HG03571 (cell line): Measurements from ENCODE around the gene B4GALNT3.
"Not testable (repeated sequence)": the region's sequence is repeated elsewhere in the genome, so short reads cannot be mapped to it uniquely, and the experiment has no call there.

Experiments
- ATAC-seq: cut with Tn5 transposase; IDR thresholded peaks from one replicate; pipeline ENCODE4 v1.9.1; 2021; ENCODE audit not compliant: unreplicated experiment

B4GALNT3 gene

DNA sequence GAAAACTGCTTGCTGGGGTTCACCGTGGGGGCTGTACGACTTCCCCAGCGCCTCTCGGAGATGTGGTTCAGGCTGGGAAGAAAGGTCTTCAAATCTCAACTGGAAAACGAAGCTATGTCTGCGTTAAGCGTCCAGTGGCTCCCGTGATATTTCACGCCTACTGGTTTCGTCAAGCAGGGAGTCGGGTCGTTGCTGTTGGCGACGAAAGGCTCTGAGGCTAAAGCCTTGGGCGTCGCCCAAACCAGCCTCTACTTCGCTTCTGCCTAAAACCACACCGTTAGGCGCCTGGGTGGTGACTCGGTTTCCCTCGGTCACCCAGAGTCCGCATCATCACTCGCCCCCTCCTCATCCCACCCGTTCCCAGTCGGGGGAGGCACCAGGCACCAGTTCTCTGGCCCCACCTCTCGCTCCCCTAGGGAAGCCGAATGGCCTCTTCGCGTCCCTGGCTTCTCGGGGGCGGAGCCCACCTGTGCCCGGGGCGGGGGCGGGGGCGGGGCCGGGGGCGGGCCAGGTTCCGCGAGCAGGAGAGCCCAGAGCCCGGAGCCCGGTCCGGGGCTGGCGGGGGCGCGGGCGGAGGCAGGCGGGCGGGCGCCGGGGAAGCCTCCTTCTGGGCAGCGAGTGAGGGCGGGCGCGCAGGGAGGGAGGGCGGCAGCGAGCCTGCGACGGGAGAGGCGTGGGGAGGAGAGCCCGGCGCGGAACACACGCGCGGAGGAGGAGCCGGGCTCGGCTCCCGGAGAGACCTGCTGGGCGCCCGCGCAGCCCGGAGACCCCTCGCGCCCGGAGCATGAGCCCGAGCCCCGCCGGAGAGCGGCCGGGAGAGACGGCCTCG is at the start of gene B4GALNT3:
TSS of gene B4GALNT3 (plus strand) at position 510 of the 829 bp plus-strand sequence. CDS start 438 bp downstream, outside the sequence.
- ATAC-seq: no peak

DNA sequence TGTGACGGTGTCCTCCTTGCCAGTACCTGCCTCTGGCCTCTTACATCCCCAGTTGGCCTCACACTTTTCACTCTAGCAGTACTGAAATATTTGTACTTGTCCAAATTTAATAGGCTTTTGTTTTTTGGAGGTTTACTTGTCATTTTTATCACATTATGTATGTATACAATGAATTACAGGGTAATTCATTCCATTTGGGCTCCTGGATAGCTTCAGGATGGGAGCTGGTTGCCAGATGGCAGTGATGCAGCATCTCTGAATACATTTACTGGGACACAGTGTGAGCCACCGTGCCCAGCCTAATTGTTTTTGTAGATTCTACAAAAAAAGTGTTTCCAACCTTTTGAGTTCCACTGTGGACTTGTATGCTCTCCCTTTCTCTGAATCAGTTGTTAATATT is 44.9 kb upstream of the B4GALNT3 start:
- ATAC-seq: no peak

DNA sequence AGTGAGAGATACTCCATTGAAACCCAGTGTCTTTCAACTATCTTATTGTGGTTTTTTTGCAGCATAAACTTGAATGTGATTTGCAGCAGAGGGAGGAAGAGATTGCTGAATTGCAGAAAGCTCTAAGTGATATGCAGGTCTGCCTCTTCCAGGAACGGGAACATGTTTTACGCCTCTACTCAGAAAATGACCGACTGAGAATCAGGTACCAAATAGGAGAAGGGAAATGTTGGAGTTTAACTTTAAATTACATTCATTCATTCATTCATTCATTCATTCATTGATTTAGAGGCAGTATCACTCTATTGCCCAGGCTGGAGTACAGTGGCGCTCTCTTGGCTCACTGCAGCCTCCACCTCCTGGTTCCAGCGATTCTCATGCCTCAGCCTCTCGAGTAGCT is 41.3 kb upstream of the B4GALNT3 start:
- no peak for ATAC-seq

DNA sequence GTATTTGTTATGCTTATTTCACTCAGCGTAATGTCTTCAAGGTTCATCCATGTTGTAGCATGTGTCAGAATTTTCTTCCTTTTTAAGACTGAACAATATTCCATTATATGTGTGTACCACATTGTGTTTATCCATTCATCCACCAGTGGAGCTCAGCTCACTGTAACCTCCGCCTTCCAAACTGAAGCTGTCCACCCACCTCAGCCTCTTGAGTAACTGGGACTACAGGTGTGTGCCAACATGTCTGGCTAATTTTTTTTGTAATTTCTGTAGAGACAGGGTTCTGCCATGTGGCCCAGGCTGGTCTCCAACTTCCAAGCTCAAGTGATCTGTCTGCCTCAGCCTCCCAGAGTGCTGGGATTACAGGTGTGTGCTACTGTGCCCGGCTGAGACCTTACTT is 37.2 kb upstream of the B4GALNT3 start:
- ATAC-seq: no peak

DNA sequence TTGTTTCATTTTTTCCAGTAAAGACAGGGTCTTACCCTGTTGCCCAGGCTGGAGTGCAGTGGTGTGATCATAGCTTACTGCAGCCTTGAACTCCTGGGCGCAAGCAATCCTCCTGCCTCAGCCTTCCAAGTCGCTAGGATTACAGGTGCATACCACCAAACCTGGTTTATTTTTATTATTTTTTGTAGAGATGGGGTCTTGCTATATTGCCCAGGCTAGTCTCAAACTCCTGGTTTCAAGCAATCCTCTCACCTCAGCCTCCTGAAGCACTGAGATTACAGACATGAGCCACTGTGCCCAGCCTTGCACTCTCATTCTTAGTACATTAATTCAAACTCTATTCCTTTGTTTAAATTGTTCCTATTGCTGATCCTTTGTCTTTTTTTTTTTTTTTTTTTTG is 24.0 kb upstream of the B4GALNT3 start:
- ATAC-seq: not testable (repeated sequence)

DNA sequence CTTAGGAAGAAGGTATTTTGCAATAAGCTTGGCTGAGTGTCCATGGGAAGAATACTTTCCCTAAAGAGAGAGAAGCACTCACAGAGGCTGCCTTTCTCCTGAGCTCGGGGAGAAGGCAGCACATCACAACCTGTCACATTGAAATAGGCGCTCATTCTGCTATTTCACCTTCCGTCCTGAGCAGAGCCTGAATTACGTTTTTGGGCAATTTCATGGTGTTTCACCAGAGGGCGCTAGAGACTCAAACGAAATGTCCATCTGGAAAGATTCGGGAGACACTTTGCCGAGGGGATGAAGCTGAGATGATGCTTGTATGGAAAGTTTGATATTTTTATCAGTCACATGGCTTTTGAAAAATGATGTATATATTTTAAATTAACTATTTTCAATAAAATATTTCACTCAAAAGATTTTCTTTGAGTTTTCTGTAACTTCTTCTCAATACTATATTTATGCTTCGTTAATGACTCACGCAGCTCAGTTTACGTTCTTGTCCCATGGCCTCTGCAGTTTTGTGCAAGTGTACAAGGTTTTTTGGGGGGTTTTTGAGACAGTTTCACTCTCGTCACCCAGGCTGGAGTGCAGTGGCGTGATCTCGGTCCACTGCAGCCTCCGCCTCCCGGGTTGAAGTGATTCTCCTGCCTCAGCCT is 17.4 kb upstream of the B4GALNT3 start:
- ATAC-seq: no peak

DNA sequence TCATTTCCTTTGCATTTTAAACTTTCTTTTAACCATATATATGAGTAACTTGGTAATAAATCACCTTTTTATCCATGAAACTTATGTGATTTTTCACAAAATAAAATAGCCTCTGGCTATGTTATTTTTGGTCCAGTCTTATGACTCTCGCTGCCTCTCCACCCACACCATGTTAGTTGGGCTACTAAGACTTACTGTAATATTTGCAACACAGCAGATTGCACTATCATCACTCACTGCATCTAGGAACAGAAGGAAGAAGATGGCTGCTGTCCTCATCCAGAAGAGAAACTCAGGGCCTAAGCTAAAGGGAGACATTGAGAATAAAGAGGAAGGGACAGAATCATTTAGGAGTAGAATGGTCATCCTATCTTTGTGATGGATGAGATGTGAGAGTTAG is 12.6 kb upstream of the B4GALNT3 start:
- no peak for ATAC-seq

DNA sequence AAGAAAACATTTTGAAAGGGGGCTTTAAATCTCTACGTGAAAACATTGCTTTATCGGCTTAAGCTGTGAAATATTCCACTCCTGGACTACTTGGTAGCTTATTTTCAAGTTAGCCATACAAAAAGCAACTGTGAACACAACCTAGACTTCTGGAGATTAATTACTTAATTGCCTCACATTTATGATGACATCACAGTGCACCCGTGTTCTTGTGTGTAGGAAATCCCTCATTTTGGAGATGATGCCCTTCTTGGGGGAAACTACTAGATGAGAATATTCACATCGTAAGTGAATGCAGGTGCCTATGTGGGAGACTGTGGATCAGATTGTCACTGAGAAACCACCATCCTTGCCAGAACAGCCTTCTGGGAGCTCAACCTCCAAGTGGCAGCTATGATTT is 10.5 kb upstream of the B4GALNT3 start:
- no peak for ATAC-seq

DNA sequence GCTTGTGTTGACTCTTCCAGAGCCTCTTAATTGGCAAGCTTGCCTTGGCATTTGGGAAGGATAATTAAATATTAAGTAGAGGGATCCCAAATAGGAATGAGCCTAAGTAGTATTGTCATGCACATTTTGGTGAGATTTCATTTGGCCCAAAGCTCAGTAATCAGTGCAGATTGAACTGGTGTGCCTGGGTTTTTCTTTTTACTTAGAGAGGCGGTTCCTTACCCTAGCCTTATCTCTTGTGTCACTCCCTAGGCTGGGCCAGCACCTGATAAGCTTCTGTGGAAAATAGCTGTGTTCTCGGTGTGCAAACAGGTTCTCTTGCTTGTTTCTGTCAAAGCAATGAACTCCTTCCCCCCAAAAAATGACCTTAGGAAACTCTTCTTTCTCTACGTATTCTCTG is 9.3 kb upstream of the B4GALNT3 start:
- no peak for ATAC-seq

DNA sequence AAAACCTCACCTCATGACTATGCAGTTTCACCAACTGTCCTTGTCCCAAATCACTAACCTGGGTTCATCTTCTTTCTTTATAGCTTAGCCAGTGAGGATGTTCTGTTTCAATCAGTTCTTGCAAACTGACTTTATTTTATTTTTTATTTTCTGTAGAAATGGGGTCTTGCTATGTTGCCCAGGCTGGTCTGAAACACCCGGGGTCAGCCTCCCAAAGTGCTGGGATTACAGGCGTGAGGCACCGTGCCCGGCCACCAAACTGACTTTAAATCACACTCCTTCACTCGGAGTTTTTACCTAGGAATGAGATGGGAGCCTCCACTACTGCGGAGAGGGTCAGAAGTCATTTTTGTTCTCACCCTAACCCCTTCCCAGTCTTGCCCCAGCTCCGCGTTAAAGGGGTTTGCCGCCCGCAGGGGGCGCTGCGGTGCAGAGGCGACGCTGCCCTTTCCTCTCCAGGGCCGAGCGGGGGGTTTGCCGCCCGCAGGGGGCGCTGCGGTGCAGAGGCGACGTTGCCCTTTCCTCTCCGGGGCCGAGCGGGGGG is 7.0 kb upstream of the B4GALNT3 start:
- ATAC-seq: no peak

DNA sequence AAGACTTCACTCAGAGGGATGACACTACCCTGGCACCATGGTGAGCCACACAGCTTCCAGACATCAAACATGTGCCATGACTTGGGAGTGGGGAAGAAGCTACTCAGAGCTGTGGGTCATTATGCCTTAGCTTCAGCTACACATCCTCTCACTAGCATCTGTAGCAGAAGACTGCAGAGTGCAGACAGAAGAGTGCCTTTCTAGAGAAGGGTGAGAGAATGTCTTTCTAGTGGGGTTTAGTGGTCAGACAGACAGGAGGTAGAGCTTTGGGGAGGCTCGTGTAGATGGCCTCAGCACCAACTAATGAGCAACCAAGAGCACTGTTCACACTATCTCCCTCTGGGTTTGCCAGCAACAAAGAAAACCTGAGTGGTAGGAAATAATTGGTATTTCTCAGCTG is 4.9 kb upstream of the B4GALNT3 start:
- no peak for ATAC-seq

DNA sequence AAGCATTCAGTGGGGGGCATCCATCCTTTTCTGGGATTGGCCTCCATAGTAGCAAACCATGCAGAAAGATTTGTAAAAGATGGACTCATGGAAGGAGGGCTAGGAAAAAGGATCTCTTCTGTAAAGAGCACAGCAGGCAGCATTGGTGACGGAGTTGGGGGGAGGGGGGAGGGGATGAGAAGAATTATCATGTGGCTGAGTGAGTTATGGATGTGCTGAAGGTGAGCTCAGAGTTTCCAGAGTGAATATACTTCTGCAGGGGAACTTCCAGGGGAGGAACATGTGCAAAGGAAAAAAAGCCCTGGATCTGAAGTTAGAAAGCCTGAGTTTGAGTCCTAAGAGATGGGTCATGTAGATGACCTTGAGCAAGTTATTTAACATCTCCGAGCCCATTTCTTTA is 3.9 kb upstream of the B4GALNT3 start:
- ATAC-seq: no peak

DNA sequence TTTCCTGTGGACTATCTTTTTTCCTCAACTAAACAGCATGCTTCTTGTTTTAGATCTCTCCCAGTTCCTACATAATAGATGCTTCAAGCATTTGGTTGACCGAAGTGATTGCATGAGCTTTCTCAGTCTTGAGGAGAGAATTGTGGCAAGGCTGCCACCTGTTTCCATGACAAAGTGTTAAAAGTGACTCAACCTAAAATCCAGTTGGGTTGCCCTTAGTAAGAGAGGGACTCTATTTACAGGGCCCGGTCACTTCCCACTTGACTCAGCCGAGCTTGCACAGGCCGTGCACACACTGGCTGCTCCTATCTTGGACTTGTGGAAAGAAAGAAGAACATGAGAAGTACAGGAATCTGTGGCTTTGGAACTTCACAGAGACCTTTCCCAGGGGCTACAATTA is 2.1 kb upstream of the B4GALNT3 start:
- no peak for ATAC-seq

DNA sequence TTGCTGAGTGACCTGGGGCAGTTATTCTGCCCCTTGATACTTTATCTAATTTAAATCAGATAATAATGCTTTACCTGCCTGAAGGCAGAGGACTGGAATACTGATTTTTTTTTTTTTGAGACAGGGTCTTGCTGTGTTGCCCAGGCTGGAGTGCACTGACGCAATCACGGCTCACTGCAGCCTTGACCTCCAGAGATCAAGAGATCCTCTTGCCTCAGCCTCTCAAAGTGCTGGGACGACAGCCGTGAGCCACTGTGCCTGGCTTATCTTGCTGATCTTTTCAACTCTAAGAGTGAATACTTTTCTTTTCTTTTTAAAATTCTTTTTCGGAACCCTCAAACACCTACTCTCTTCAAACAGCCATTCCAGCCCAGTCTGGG is 699 bp upstream of the B4GALNT3 start:
- no peak for ATAC-seq

DNA sequence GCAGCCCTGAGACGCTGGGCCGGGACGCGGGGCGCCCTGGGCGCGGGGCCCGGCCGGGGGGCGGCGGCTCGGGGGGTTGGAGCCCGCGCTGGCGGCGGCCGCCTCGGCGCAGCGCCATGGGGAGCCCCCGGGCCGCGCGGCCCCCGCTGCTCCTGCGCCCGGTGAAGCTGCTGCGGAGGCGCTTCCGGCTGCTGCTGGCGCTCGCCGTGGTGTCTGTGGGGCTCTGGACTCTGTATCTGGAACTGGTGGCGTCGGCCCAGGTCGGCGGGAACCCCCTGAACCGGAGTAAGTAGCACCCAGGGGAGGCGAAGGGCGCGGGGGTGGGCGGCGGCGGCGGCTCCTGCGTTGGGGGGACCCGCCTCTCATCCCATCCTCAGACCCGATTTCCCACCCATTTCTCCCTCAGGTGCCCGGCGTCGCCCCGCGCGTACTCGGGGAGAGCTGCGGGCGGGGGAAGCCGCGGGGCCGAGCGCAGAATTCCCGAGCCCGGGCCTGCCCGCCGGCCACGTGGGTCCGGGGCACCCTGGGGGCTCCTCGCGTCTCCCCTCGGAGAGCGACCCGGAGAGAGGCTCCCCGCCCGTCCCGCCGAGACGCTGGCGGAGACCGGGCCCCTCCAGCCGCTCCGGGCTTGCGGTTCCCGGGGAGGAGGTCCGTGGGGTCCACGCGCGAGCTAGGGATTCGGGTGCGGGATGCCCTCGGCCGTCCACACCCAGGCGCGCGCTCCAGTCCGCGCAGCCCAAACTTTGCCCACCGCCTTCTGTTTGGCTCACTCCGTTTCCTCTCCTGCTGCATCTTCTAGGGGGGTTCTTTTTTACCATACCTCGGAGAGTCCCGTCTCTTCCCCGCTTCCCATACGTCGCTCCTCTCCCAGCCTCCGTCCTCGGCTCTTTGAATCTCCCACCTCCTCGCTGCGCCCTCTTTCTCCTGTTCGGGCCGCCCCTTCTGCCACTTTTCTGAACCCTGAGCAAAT is 807 bp downstream of the B4GALNT3 start:
- no peak for ATAC-seq

DNA sequence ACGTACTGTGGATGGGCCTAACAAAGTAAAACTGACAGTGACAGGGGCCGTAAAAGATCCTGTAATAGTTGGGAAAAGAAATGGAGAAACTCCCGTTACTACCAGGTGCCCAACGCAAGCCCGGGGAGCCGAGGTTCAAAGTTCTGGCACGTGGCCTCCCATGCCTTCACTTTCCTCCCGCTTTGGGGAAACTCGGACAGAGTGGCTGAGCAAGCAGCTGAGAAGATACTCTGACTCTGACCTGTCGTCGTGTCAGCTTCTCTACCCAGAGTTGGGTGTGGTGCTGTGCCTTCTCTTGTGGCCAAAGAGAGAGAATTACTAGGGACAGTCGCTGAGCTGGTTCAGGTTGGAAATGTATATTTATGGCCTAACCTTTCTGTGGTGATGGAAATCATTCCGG is 1.7 kb downstream of the B4GALNT3 start:
- ATAC-seq: no peak

DNA sequence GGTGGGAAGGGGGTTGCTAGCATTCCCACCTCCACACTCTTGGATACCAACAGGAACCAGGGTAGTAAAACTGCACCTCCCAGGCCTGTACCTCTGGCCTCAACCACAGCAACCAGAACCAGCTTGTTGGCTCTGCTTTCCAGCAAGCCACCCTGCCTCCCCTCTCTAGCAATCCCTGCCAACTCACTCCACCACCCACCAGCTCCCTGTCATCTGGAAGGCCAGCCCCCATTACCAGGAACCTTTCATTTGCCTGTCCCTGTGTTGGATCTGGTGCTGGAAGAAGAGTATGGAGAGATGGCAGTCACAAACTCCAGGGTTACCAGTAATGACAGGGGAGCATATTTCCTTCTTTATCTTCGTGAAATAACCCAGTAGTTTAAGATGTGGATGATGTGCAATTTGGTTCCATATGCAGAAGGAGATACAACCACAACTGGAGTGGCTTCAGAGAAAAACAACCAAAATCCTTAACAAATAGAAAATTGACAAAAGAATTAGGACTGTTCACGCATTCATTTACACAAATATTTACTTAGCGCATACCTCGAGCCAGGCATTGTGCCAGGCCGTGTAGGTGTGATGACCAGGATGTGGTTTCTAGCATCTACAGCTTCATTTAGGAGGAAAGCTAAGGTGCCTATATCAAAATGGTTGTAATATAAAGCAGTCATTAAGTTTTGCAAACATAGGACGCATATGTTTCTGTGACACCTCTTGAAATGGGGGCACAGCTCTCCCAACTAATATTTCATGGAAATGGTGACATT is 3.4 kb downstream of the B4GALNT3 start:
- no peak for ATAC-seq

DNA sequence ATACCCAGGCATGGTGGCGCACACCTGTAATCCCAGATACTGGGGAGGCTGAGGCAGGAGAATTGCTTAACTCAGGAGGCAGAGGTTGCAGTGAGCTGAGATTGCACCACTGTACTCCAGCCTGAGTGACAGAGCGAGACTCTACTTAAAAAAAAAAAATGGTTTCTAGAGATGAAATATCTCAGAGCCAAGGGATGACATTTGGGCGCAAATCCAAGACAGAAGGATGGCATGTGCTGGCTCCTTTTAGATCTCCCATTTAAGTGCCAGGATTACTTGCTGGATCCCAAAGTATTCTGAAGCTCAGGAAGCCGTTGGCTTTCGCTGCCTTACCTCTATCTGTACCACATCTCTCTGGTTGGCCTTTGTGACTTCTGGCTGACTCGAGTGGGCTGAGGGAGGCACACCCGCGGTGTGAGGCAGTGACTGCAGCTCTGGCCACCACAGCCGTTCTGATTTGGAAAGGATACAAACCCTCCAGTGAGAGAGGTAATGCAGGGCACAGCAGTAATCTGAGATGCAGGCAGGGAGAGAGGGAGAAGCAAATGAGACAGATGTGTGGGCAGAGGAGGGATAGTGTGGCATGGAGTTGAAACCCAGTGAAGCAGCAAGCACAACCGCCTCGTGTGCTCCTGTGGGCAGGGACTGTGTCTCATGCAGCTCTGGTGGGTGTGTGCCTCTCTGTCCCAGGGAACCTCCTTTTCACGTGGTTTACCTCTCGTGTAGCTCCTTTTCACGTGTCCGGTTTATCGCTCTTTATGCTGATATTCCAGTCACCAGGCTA is 4.9 kb downstream of the B4GALNT3 start:
- ATAC-seq: no peak

DNA sequence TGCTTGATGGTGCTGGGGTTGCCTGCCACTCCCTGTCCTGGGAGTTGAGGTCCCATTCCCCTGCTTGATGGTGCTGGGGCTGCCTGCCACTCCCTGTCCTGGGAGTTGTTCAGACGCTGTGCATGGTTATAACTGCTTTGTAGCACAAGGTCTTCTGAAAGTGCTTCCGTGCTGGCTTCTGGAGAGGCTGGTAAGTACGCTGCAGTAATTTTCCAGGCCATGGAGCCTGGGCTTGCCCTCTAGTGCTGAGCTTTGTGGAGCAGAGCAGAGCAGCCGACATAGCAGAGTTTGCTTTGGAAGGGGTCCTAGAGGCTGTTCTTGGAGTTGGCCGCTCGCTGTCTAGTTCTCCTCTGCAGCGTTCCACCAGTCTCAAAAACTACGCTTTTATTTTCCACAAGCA is 6.3 kb downstream of the B4GALNT3 start:
- ATAC-seq: no peak

DNA sequence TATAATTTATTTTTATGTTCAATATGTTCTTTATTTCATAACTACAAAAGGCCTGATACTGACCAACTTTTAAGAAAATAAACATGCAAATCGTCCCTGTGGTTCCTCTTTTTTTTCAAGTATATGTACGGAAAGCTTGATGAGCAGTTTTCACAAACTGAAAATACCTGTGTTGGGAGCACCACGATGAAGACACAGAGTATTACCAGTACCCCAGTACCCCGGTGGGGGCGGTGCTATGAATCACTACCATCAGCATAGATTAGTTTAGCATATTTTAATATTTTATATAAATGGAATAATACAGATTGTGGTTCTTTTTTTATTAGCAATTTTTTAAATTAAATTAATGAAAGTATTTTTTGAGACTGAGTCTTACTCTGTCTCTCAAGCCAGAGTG is 7.0 kb downstream of the B4GALNT3 start:
- no peak for ATAC-seq
